Endothelial cell of umbilical vein (primary cell): ENCODE measurements around the gene ABTB2. TPM values are rescaled to one million over a fixed set of nuclear protein-coding genes. Genes with fewer than 3 reads are reported as not detected.

Experiments used
- BruUV-seq: library from RNA; stranded (reverse); fragments of 400-500 nt; replicated peaks from 2 replicates; lab custom pipeline; 2021; lab: Mats Ljungman, UMichigan
- CTCF ChIA-PET: fragments of 300-600, 350-600 bp; sonication (Branson Sonifier 250); formaldehyde crosslinking; loops from one replicate; lab custom pipeline; 2021; ENCODE audit warnings: antibody characterized with exemption, inconsistent platforms; lab: Charles Lee
- POLR2A ChIA-PET: fragments of 300-600, 350-600 bp; sonication (Branson Sonifier 250); formaldehyde crosslinking; loops from one replicate; lab custom pipeline; 2021; ENCODE audit warnings: antibody characterized with exemption, inconsistent platforms; lab: Charles Lee
- DNase-seq: peaks from one replicate; pipeline ENCODE4 v3.0.0-alpha.2; 2011; ENCODE audit warnings: low read depth, low spot score
- FAIRE-seq: peaks from 2 replicates; lab custom pipeline; 2011; peaks lifted over from hg19 to GRCh38; lab: Jason Lieb, UNC
- H2AFZ ChIP-seq: 2 replicates; pipeline ENCODE4 v1.6.0; 2012; ENCODE audit warnings: low read depth, low read length, control low read depth, inconsistent platforms
- H3K27ac ChIP-seq: 2 replicates; pipeline ENCODE4 v1.5.1; 2011; ENCODE audit warnings: low read depth, mild to moderate bottlenecking, control low read depth, low read length, moderate library complexity; ENCODE audit not compliant: insufficient read depth
- H3K27me3 ChIP-seq, 2 experiments: 2 replicates each; pipeline versions ENCODE4 v1.6.0 to v1.6.1; 2011; ENCODE audit warnings: low read length in 2 of 2, mixed read lengths in 1 of 2; ENCODE audit not compliant: control insufficient read depth in 2 of 2, insufficient read depth in 2 of 2
- H3K36me3 ChIP-seq, 2 experiments: 2 replicates in 1 of 2; 3 replicates in 1 of 2; pipeline ENCODE4 v1.5.1; 2011; ENCODE audit warnings: low read length in 2 of 2, mild to moderate bottlenecking in 1 of 2, moderate library complexity in 1 of 2; ENCODE audit not compliant: control insufficient read depth in 2 of 2, insufficient read depth in 2 of 2; ENCODE audit errors: extremely low read depth in 1 of 2
- H3K4me1 ChIP-seq: 3 replicates; pipeline ENCODE4 v1.5.1; 2011; ENCODE audit warnings: mild to moderate bottlenecking, low read length; ENCODE audit not compliant: control insufficient read depth, insufficient read depth; ENCODE audit errors: extremely low read depth
- H3K4me2 ChIP-seq: 2 replicates; pipeline ENCODE4 v1.6.1; 2011; ENCODE audit warnings: low read length, control low read depth, mixed read lengths; ENCODE audit not compliant: insufficient read depth
- H3K4me3 ChIP-seq, 3 experiments: fragments of 200-600 bp in 1 of 3; sonication (generic), shearing (Covaris generic) in 1 of 3; replicated peaks in 1 of 3; 2 replicates each; pipeline ENCODE4 v1.5.1; 2011 to 2016; ENCODE audit warnings: control low read depth in 3 of 3, low read length in 3 of 3, mild to moderate bottlenecking in 2 of 3, inconsistent platforms in 1 of 3, low read depth in 1 of 3, moderate library complexity in 1 of 3; ENCODE audit not compliant: insufficient read depth in 1 of 3
- H3K79me2 ChIP-seq: 2 replicates; pipeline ENCODE4 v1.6.0; 2012; ENCODE audit warnings: low read length, inconsistent platforms; ENCODE audit not compliant: control insufficient read depth, insufficient read depth
- H3K9ac ChIP-seq: replicated peaks from 2 replicates; pipeline ENCODE3; 2011; ENCODE audit warnings: low read length, control low read depth; ENCODE audit not compliant: insufficient read depth; ENCODE audit errors: extremely low read depth
- H3K9me1 ChIP-seq: replicated peaks from 3 replicates; pipeline ENCODE4 v1.6.0; 2011; ENCODE audit warnings: mild to moderate bottlenecking, low read length; ENCODE audit not compliant: control insufficient read depth, insufficient read depth; ENCODE audit errors: extremely low read depth
- H3K9me3 ChIP-seq: replicated peaks from 2 replicates; pipeline ENCODE4 v1.5.1; 2012; ENCODE audit warnings: low read length, inconsistent platforms; ENCODE audit not compliant: control insufficient read depth, insufficient read depth
- H4K20me1 ChIP-seq: replicated peaks from 2 replicates; pipeline ENCODE3; 2011; ENCODE audit warnings: mild to moderate bottlenecking, low read length; ENCODE audit not compliant: control insufficient read depth, insufficient read depth; ENCODE audit errors: extremely low read depth
- CTCF ChIP-seq, 2 donors: IDR thresholded peaks; 1 replicate in 1 of 2; 2 replicates in 1 of 2; pipeline ENCODE4 v1.5.1; 2011; ENCODE audit warnings: low read length in 2 of 2, mild to moderate bottlenecking in 2 of 2, moderate library complexity in 2 of 2, control low read depth in 1 of 2, inconsistent platforms in 1 of 2, low read depth in 1 of 2; ENCODE audit not compliant: insufficient read depth in 1 of 2; ENCODE audit errors: extremely low read depth in 1 of 2
- EZH2 ChIP-seq: IDR thresholded peaks from 2 replicates; pipeline ENCODE4 v1.6.1; 2012; ENCODE audit warnings: borderline replicate concordance, low read depth, mild to moderate bottlenecking, moderate library complexity, low read length, inconsistent platforms; ENCODE audit not compliant: severe bottlenecking
- FOS ChIP-seq: IDR thresholded peaks from 2 replicates; pipeline ENCODE4 v1.6.1; 2011; ENCODE audit warnings: mild to moderate bottlenecking, low read length, moderate library complexity, borderline replicate concordance; ENCODE audit not compliant: insufficient read depth
- GATA2 ChIP-seq: IDR thresholded peaks from 2 replicates; pipeline ENCODE4 v1.7.0; 2011; ENCODE audit warnings: low read depth, mild to moderate bottlenecking, moderate library complexity, mixed read lengths, low read length; ENCODE audit not compliant: insufficient read length, insufficient read depth
- JUN ChIP-seq: IDR thresholded peaks from 2 replicates; pipeline ENCODE4 v1.6.1; 2011; ENCODE audit warnings: borderline replicate concordance, low read depth; ENCODE audit not compliant: insufficient read length, insufficient read depth
- MYC ChIP-seq: IDR thresholded peaks from one replicate; pipeline ENCODE4 v1.6.1; 2011; ENCODE audit warnings: mild to moderate bottlenecking, low read depth, low read length
- POLR2A ChIP-seq: IDR thresholded peaks from 2 replicates; pipeline ENCODE4 v1.6.1; 2012; ENCODE audit warnings: low read depth, mild to moderate bottlenecking, control low read depth, low read length
- POLR2AphosphoS5 ChIP-seq: IDR thresholded peaks from 2 replicates; pipeline ENCODE4 v1.6.1; 2012; ENCODE audit warnings: low read depth, mild to moderate bottlenecking, control low read depth, low read length, moderate library complexity; ENCODE audit not compliant: insufficient read depth
- dilution Hi-C: fragments of 300-500 bp; cut with MboI; formaldehyde crosslinking; loops from one replicate; pipeline ENCODE4 v1.15.0; 2019; ENCODE audit warnings: low sequenced_read_pairs; ENCODE audit not compliant: extremely low pct_ligation_motif_present
- intact Hi-C: fragments of 100-400 bp; cut with micrococcal nuclease; formaldehyde crosslinking; loops from one replicate; pipeline ENCODE4 v1.10.0; 2022
- polyA plus RNA-seq, 4 experiments: library from polyadenylated mRNA; depleted of rRNA in 3 of 4; stranded (reverse) in 3 of 4; unstranded in 1 of 4; fragments of >200 nt; gene quantifications; 2 replicates each; pipeline versions ENCODE4 v1.2.1 to v1.2.3, GENCODE V29; 2011 to 2012; ENCODE audit warnings: missing spikeins in 1 of 4
- total RNA-seq: library from RNA; stranded (reverse); gene quantifications from 2 replicates; pipeline ENCODE4 v1.2.3, GENCODE V29; 2021
- TF ChIP-seq, protein P1 (sequence below): IDR thresholded peaks from 2 replicates; pipeline ENCODE4 v1.6.1; 2011; ENCODE audit not compliant: insufficient read depth, insufficient read length

The ABTB2 gene
- total and polyA plus RNA-seq, 2 donors (not counting 3 experiments of a cell fraction or from before 2014, with no cell fraction given) = 0.11 to 0.14 TPM

GRCh38 chr11:34329876-34330275 lies 27.9 kb downstream of the ABTB2 start:
- DNase-seq (no peak), FAIRE-seq (no peak)
- no peaks in the 10 kb centered on the region for H4K20me1 ChIP-seq
- no peak overlapping the region for H2AFZ ChIP-seq
- no peaks in the 10 kb centered on the region for H3K79me2 ChIP-seq
- intact Hi-C loops = no loop called here
- no peaks in the 10 kb centered on the region for H3K36me3 ChIP-seq
- ChIA-PET POLR2A (no interaction called here), CTCF (no interaction called here)
- dilution Hi-C loops = no loop called here
- no peaks in the 10 kb centered on the region for H3K9me3 ChIP-seq
- H3K27ac ChIP-seq = no peak overlapping the region
- BruUV-seq = no TSS peak
- no peak overlapping the region for H3K4me2 ChIP-seq
- H3K27me3 ChIP-seq = peaks cover 2 to 11% of the 10 kb centered on the region in 2 experiments
- no peaks in the 10 kb centered on the region for H3K9me1 ChIP-seq
- H3K9ac ChIP-seq = no peak overlapping the region
- TF ChIP-seq, protein P1, sequence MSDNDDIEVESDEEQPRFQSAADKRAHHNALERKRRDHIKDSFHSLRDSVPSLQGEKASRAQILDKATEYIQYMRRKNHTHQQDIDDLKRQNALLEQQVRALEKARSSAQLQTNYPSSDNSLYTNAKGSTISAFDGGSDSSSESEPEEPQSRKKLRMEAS = no peak
- TF ChIP-seq EZH2 = no peak
- no peak for TF ChIP-seq FOS
- TF ChIP-seq JUN = no peak
- no peak for TF ChIP-seq MYC
- TF ChIP-seq CTCF (IDR thresholded peaks at IDR 0.05; ENCODE audit: extremely low read depth in 1 of 2, insufficient read depth in 1 of 2, low read depth in 1 of 2, low read length in 2 of 2) = no peak
- TF ChIP-seq POLR2AphosphoS5 = no peak
- no peak for TF ChIP-seq GATA2
- TF ChIP-seq POLR2A = no peak
- H3K4me1 ChIP-seq = no peaks in the 10 kb centered on the region
- no peak overlapping the region for H3K4me3 ChIP-seq
